ENCODE measurements around the gene RPRML. TPM values are rescaled to one million over a fixed set of nuclear protein-coding genes. Genes with fewer than 3 reads are reported as not detected.

RPRML gene
- total RNA-seq, 1 experiment from 2014 or later = 1.3 TPM

GRCh38 chr17:46991617-46992016, 12.6 kb upstream of the RPRML start:
- Histone ChIP-seq H4K91ac (ENCODE audit: insufficient read length, low read depth, low read length) (no peak overlapping the region), H3K79me1 (ENCODE audit: insufficient read depth, low read depth, low read length, poor library complexity, severe bottlenecking) (no peaks in the 10 kb centered on the region), H3T11ph (ENCODE audit: low read length) (no peak overlapping the region), H3K79me2 (ENCODE audit: insufficient read depth, low read length) (no peaks in the 10 kb centered on the region), H2AFZ (ENCODE audit: low read length) (no peak overlapping the region), H4K5ac (ENCODE audit: insufficient read length, low read depth, low read length) (no peak overlapping the region), H3K9me3 (ENCODE audit: control insufficient read depth, low read depth, low read length) (no peaks in the 10 kb centered on the region), H2BK5ac (ENCODE audit: insufficient read length, low read length) (no peak overlapping the region), H3K23me2 (ENCODE audit: insufficient read length, low read depth, low read length, poor library complexity, severe bottlenecking) (no peaks in the 10 kb centered on the region), H2AK5ac (ENCODE audit: insufficient read length, low read length) (no peak overlapping the region), H3K4me2 (ENCODE audit: insufficient read depth, insufficient read length, low read length) (no peak overlapping the region), H2BK15ac (ENCODE audit: low read depth, low read length) (no peak overlapping the region), H2BK12ac (ENCODE audit: insufficient read length, low read depth, low read length) (no peak overlapping the region), H3K27ac (ENCODE audit: insufficient read length, low read depth, low read length) (no peak overlapping the region), H3K4ac (ENCODE audit: low read depth, low read length) (no peak overlapping the region), H3K56ac (ENCODE audit: insufficient read length, low read depth, low read length) (no peak overlapping the region), H2BK20ac (ENCODE audit: low read depth, low read length, poor library complexity, severe bottlenecking) (no peak overlapping the region), H3K23ac (ENCODE audit: insufficient read length, low read depth, low read length) (no peak overlapping the region), H2BK120ac (ENCODE audit: low read depth, low read length, poor library complexity, severe bottlenecking) (no peak overlapping the region), H3K14ac (ENCODE audit: insufficient read depth, low read length) (no peak overlapping the region), H4K8ac (replicated peaks; ENCODE audit: insufficient read length, low read depth, low read length) (no peak overlapping the region), H3K4me1 (ENCODE audit: insufficient read depth, low read length) (no peaks in the 10 kb centered on the region), H3K18ac (ENCODE audit: insufficient read length, low read depth, low read length) (no peak overlapping the region), H3K27me3 (ENCODE audit: insufficient read depth, low read length) (no peaks in the 10 kb centered on the region), H4K20me1 (ENCODE audit: control insufficient read depth, insufficient read depth, insufficient read length) (no peaks in the 10 kb centered on the region), H3K9ac (ENCODE audit: extremely low read depth, insufficient read length, low read length) (no peak overlapping the region)
- Mint-ChIP-seq H3K9me3 (no peaks in the 10 kb centered on the region), H3K36me3 (ENCODE audit: insufficient read depth in 1 of 3, low read depth in 3 of 3) (no peaks in the 10 kb centered on the region), H3K4me1 (peaks cover 0 to 5% of the 10 kb centered on the region in 2 experiments; a peak in 1 of 4 replicates), H3K27ac (no peak overlapping the region), H3K27me3 (ENCODE audit: low read depth) (peaks cover 28% of the 10 kb centered on the region), H3K4me3 (no peak overlapping the region)
- DNase-seq = no peak
- TF ChIP-seq CTCF (conservative IDR thresholded peaks at IDR 0.05) = no peak
- no CpG with 5 or more reads among the region's 1 CpG for WGBS (ENCODE audit: extremely low coverage, insufficient read length, low lambda C conversion rate)

All from H9 (cell line).